GM12878 (cell line): ENCODE results near the gene PPP1R1B. TPM values are rescaled to one million over a fixed set of nuclear protein-coding genes. Genes with fewer than 3 reads are reported as not detected.
A peak's percentile ranks its signal among the peaks of the same experiment; 100 is the strongest.

Source experiments
- CTCF ChIP-seq, 3 experiments: IDR thresholded peaks in 2 of 3; conservative IDR thresholded peaks in 1 of 3; 2 replicates each; pipeline ENCODE4 v1.5.1; 2011; ENCODE audit warnings: low read depth in 3 of 3, low read length in 3 of 3, mild to moderate bottlenecking in 3 of 3, control low read depth in 2 of 3, moderate library complexity in 2 of 3, inconsistent platforms in 1 of 3, mixed read lengths in 1 of 3; ENCODE audit not compliant: control insufficient read depth in 2 of 3, insufficient read depth in 1 of 3; ENCODE audit errors: extremely low read depth in 1 of 3
- CUX1 ChIP-seq: IDR thresholded peaks from 2 replicates; pipeline ENCODE4 v1.6.1; 2012; ENCODE audit warnings: improper control_type of control experiment, low read depth, low read length; ENCODE audit not compliant: insufficient replicate concordance
- E4F1 ChIP-seq: fragments of 450-650 bp; IDR thresholded peaks from 2 replicates; pipeline ENCODE4 v1.6.1; 2018; ENCODE audit warnings: borderline replicate concordance, mild to moderate bottlenecking; ENCODE audit not compliant: partially characterized antibody
- EP300 ChIP-seq, 2 experiments: fragments of 150-350 bp in 1 of 2; IDR thresholded peaks; 2 replicates each; pipeline ENCODE4 v1.6.1; 2011 to 2012; ENCODE audit warnings: low read depth in 2 of 2, low read length in 2 of 2, borderline replicate concordance in 1 of 2, improper control_type of control experiment in 1 of 2, inconsistent platforms in 1 of 2; ENCODE audit not compliant: control insufficient read depth in 1 of 2
- ESRRA ChIP-seq: IDR thresholded peaks from 2 replicates; pipeline ENCODE4 v1.6.1; 2012; ENCODE audit warnings: mild to moderate bottlenecking, low read length, improper control_type of control experiment
- HDGF ChIP-seq: fragments of 450-650 bp; IDR thresholded peaks from 2 replicates; pipeline ENCODE4 v1.6.1; 2016; ENCODE audit warnings: antibody characterized with exemption
- KLF5 ChIP-seq: fragments of 450-650 bp; IDR thresholded peaks from 2 replicates; pipeline ENCODE4 v1.6.1; 2014; ENCODE audit warnings: mild to moderate bottlenecking; ENCODE audit not compliant: partially characterized antibody
- MEF2B ChIP-seq: fragments of 450-650 bp; IDR thresholded peaks from 2 replicates; pipeline ENCODE4 v1.6.1; 2018; ENCODE audit warnings: mild to moderate bottlenecking, moderate library complexity; ENCODE audit not compliant: partially characterized antibody, poor library complexity, severe bottlenecking
- MLLT1 ChIP-seq: fragments of 450-650 bp; IDR thresholded peaks from 2 replicates; pipeline ENCODE4 v1.6.1; 2016; ENCODE audit warnings: mild to moderate bottlenecking
- MTA2 ChIP-seq: fragments of 450-650 bp; IDR thresholded peaks from 2 replicates; pipeline ENCODE4 v1.6.1; 2016; ENCODE audit warnings: low read depth, mild to moderate bottlenecking, moderate library complexity
- PAX8 ChIP-seq: fragments of 450-650 bp; IDR thresholded peaks from 2 replicates; pipeline ENCODE4 v1.6.1; 2017; ENCODE audit warnings: mild to moderate bottlenecking, moderate library complexity
- RAD21 ChIP-seq: IDR thresholded peaks from 2 replicates; pipeline ENCODE4 v1.6.1; 2011; ENCODE audit warnings: mild to moderate bottlenecking, low read depth, low read length, moderate library complexity; ENCODE audit not compliant: insufficient read depth
- SREBF1 ChIP-seq: IDR thresholded peaks from 2 replicates; pipeline ENCODE4 v1.6.1; 2012; ENCODE audit warnings: mild to moderate bottlenecking, low read length
- SREBF2 ChIP-seq: IDR thresholded peaks from 2 replicates; pipeline ENCODE4 v1.6.1; 2012; ENCODE audit warnings: mild to moderate bottlenecking, low read length
- SRF ChIP-seq, 2 experiments: IDR thresholded peaks; 2 replicates each; pipeline ENCODE4 v1.6.1; 2011; ENCODE audit warnings: low read depth in 2 of 2, low read length in 2 of 2, mild to moderate bottlenecking in 1 of 2, moderate library complexity in 1 of 2
- WRNIP1 ChIP-seq: IDR thresholded peaks from 2 replicates; pipeline ENCODE4 v1.6.1; 2011; ENCODE audit warnings: low read depth, low read length, improper control_type of control experiment, borderline replicate concordance
- polyA plus RNA-seq, 11 experiments: library from polyadenylated mRNA; depleted of rRNA in 4 of 11; unstranded in 6 of 11; stranded (reverse) in 5 of 11; fragments of >200 nt; fragmentation: Nextera tagmentation in 4 of 11; fragmentation: Illumina TruSeq in 1 of 11; extraction: Ambion mirVana in 4 of 11; extraction: Trizol in 1 of 11; gene quantifications; 1 replicate in 1 of 11; 2 replicates in 10 of 11; pipeline versions ENCODE4 v1.2.1 to v1.2.3, GENCODE V29; 2011 to 2016; ENCODE audit warnings: inconsistent platforms in 2 of 11, missing spikeins in 2 of 11, low read depth in 1 of 11
- total RNA-seq, 4 experiments: library from RNA; depleted of rRNA in 3 of 4; stranded (reverse); fragments of >200 nt in 3 of 4; fragmentation: Illumina TruSeq in 1 of 4; extraction: Trizol in 1 of 4; gene quantifications; 2 replicates each; pipeline versions ENCODE4 v1.2.1 to v1.2.3, GENCODE V29; 2013 to 2021

The PPP1R1B gene
- total and polyA plus RNA-seq, 10 of the 15 experiments (the other 5 are each of a cell fraction or from before 2014, with no cell fraction given) = 0.08 TPM; not detected in 9

GRCh38 chr17:39667945-39668924 lies 41.5 kb downstream of the PPP1R1B start, which contains the start of gene PNMT (continued):
- TF ChIP-seq E4F1 (no peak), HDGF (peak; percentile 54; the same call in 1 of the 2 replicates), MLLT1 (0 out of 2 replicates have a peak, but pooled peaks have one; percentile 37), PAX8 (no peak), CUX1 (no peak), SREBF2 (no peak), WRNIP1 (no peak), SRF (IDR thresholded peaks at IDR 0.05; ENCODE audit: low read depth in 2 of 2, low read length in 2 of 2) (no peak), SREBF1 (no peak), EP300 (IDR thresholded peaks at IDR 0.05; ENCODE audit: borderline replicate concordance in 1 of 2, control insufficient read depth in 1 of 2, low read depth in 2 of 2, low read length in 2 of 2) (no peak), MTA2 (no peak), CTCF (IDR thresholded peaks at IDR 0.05 in 2 of 3, conservative IDR thresholded peaks at IDR 0.05 in 1 of 3; ENCODE audit: control insufficient read depth in 2 of 3, extremely low read depth in 1 of 3, insufficient read depth in 1 of 3, low read depth in 3 of 3, low read length in 3 of 3) (peak; percentile 57 to 73 (median 62)), KLF5 (no peak), ESRRA (no peak), RAD21 (0 out of 2 replicates have a peak, but pooled peaks have one; percentile 17), MEF2B (no peak)
